HepG2 (cell line): ENCODE data around the gene FUT3. TPM values are rescaled to one million over a fixed set of nuclear protein-coding genes. Genes with fewer than 3 reads are reported as not detected.

Source experiments
- ATAC-seq: fragments of 200-7000 bp; cut with Tn5 transposase; 3 replicates; pipeline ENCODE4 v1.9.1; 2020; ENCODE audit warnings: mild to moderate bottlenecking, moderate library complexity
- BruUV-seq: library from RNA; stranded (reverse); fragments of 400-500 nt; replicated peaks from 2 replicates; lab custom pipeline; 2021; lab: Mats Ljungman, UMichigan
- CTCF ChIA-PET: fragments of 300-600 bp; formaldehyde crosslinking; extraction: SDS; loops from one replicate; lab custom pipeline; 2021; ENCODE audit warnings: low total read pairs, inconsistent platforms, low intra/inter-chr PET ratio; lab: Yijun Ruan, JAX
- POLR2A ChIA-PET: fragments of 350-600 bp; sonication (Branson Sonifier 250); formaldehyde crosslinking; loops from one replicate; lab custom pipeline; 2020; ENCODE audit warnings: antibody characterized with exemption, inconsistent platforms; lab: Yijun Ruan, JAX
- DNase-seq: peaks from one replicate; pipeline ENCODE4 v3.0.0-alpha.2; 2015; ENCODE audit warnings: low spot score
- FAIRE-seq: peaks from 3 replicates; lab custom pipeline; 2011; peaks lifted over from hg19 to GRCh38; lab: Jason Lieb, UNC
- H2AFZ ChIP-seq: one replicate; pipeline ENCODE4 v1.6.1; 2011; ENCODE audit warnings: low read length, inconsistent platforms
- H3K27ac ChIP-seq: fragments of 300-600 bp; 3 replicates; pipeline ENCODE4 v1.8.0; 2011; ENCODE audit warnings: mixed run types, mild to moderate bottlenecking, mixed read lengths, low read length, inconsistent platforms; ENCODE audit not compliant: insufficient read depth; ENCODE audit errors: extremely low read length
- H3K27me3 ChIP-seq, 2 experiments: fragments of 200-600 bp in 1 of 2; 2 replicates in 1 of 2; 3 replicates in 1 of 2; pipeline versions ENCODE4 v1.6.0 to v1.8.0; 2011; ENCODE audit warnings: low read length in 2 of 2, mild to moderate bottlenecking in 2 of 2, moderate library complexity in 2 of 2, inconsistent platforms in 1 of 2; ENCODE audit not compliant: insufficient read depth in 2 of 2, control insufficient read depth in 1 of 2
- H3K36me3 ChIP-seq, 2 experiments: fragments of 200-600 bp in 1 of 2; replicated peaks in 1 of 2; 2 replicates in 1 of 2; 3 replicates in 1 of 2; pipeline versions ENCODE4 v1.5.1 to v1.8.0; 2011; ENCODE audit warnings: low read length in 2 of 2, inconsistent platforms in 1 of 2; ENCODE audit not compliant: insufficient read depth in 2 of 2, control insufficient read depth in 1 of 2
- H3K4me1 ChIP-seq: 2 replicates; pipeline ENCODE4 v1.5.1; 2012; ENCODE audit warnings: low read length, inconsistent platforms; ENCODE audit not compliant: insufficient read depth
- H3K4me2 ChIP-seq: 2 replicates; pipeline ENCODE4 v1.6.0; 2011; ENCODE audit warnings: low read depth, low read length, inconsistent platforms
- H3K4me3 ChIP-seq, 3 experiments: fragments of 200-600 bp in 1 of 3; sonication (generic), shearing (Covaris generic) in 1 of 3; replicated peaks in 1 of 3; 2 replicates each; pipeline ENCODE4 v1.5.1; 2011 to 2016; ENCODE audit warnings: low read length in 3 of 3, inconsistent platforms in 2 of 3, low read depth in 2 of 3, mild to moderate bottlenecking in 2 of 3, control low read depth in 1 of 3, mixed read lengths in 1 of 3; ENCODE audit not compliant: insufficient read depth in 1 of 3
- H3K79me2 ChIP-seq: one replicate; pipeline ENCODE4 v1.6.1; 2011; ENCODE audit warnings: low read length, inconsistent platforms; ENCODE audit not compliant: insufficient read depth
- H3K9ac ChIP-seq: 2 replicates; pipeline ENCODE4 v1.6.0; 2011; ENCODE audit warnings: mild to moderate bottlenecking, low read depth, low read length, inconsistent platforms; ENCODE audit not compliant: insufficient read depth
- H3K9me3 ChIP-seq: 2 replicates; pipeline ENCODE4 v1.5.1; 2012; ENCODE audit warnings: mild to moderate bottlenecking, low read length
- H4K20me1 ChIP-seq: 2 replicates; pipeline ENCODE4 v1.6.0; 2011; ENCODE audit warnings: inconsistent platforms, mild to moderate bottlenecking, low read length, moderate library complexity; ENCODE audit not compliant: insufficient read depth
- DDIT3 ChIP-seq: sonication (generic); formaldehyde crosslinking; IDR thresholded peaks from 2 replicates; pipeline ENCODE4 v1.4.0; 2020; ENCODE audit warnings: mild to moderate bottlenecking, missing genetic modification reagents
- KDM6A ChIP-seq: IDR thresholded peaks from 2 replicates; pipeline ENCODE4 v1.6.1; 2016; ENCODE audit warnings: low read depth
- NR2F6 ChIP-seq, 2 experiments: IDR thresholded peaks; 2 replicates each; pipeline ENCODE4 v1.6.1; 2016; ENCODE audit warnings: antibody characterized with exemption in 1 of 2, mild to moderate bottlenecking in 1 of 2
- PAX8 ChIP-seq: sonication (generic); formaldehyde crosslinking; IDR thresholded peaks from 2 replicates; pipeline ENCODE4 v1.8.0; 2022; ENCODE audit warnings: mild to moderate bottlenecking, missing genetic modification reagents, borderline replicate concordance
- POGK ChIP-seq: sonication (generic); formaldehyde crosslinking; conservative IDR thresholded peaks from 2 replicates; pipeline ENCODE4 v1.8.0; 2022; ENCODE audit warnings: mild to moderate bottlenecking, moderate library complexity, missing genetic modification reagents
- PRPF4 ChIP-seq: fragments of 200-400 bp; formaldehyde crosslinking; IDR thresholded peaks from 2 replicates; pipeline ENCODE4 v1.6.1; 2016; ENCODE audit warnings: low read length, low read depth; ENCODE audit not compliant: poor library complexity, severe bottlenecking
- TAF1 ChIP-seq: sonication (generic); formaldehyde crosslinking; IDR thresholded peaks from 2 replicates; pipeline ENCODE4 v1.4.0; 2020; ENCODE audit warnings: missing genetic modification reagents
- TOE1 ChIP-seq: sonication (generic); formaldehyde crosslinking; IDR thresholded peaks from 2 replicates; pipeline ENCODE4 v1.4.0; 2020; ENCODE audit warnings: mild to moderate bottlenecking, missing genetic modification reagents
- ZNF232 ChIP-seq: sonication (generic); formaldehyde crosslinking; IDR thresholded peaks from 2 replicates; pipeline ENCODE4 v1.4.0; 2020; ENCODE audit warnings: missing genetic modification reagents, borderline replicate concordance
- ZNF276 ChIP-seq: sonication (generic); formaldehyde crosslinking; IDR thresholded peaks from 2 replicates; pipeline ENCODE4 v1.4.0; 2020; ENCODE audit warnings: mild to moderate bottlenecking, low read depth, missing genetic modification reagents
- ZNF282 ChIP-seq: fragments of 450-650 bp; IDR thresholded peaks from 2 replicates; pipeline ENCODE4 v1.6.1; 2018; ENCODE audit not compliant: partially characterized antibody
- ZNF546 ChIP-seq: sonication (generic); formaldehyde crosslinking; conservative IDR thresholded peaks from 2 replicates; pipeline ENCODE4 v1.8.1; 2023; ENCODE audit warnings: mild to moderate bottlenecking, missing genetic modification reagents
- ZNF552 ChIP-seq: sonication (generic); formaldehyde crosslinking; IDR thresholded peaks from 2 replicates; pipeline ENCODE4 v1.9.0; 2022; ENCODE audit warnings: missing genetic modification reagents, mild to moderate bottlenecking, borderline replicate concordance
- ZNF577 ChIP-seq: sonication (generic); formaldehyde crosslinking; IDR thresholded peaks from 2 replicates; pipeline ENCODE4 v1.4.0; 2020; ENCODE audit warnings: mild to moderate bottlenecking, low read depth, missing genetic modification reagents, borderline replicate concordance
- ZNF883 ChIP-seq: sonication (generic); formaldehyde crosslinking; IDR thresholded peaks from 2 replicates; pipeline ENCODE4 v1.5.1; 2020; ENCODE audit warnings: mild to moderate bottlenecking, missing genetic modification reagents; ENCODE audit errors: not compliant biosample characterization
- WGBS: methylation state at CpG from one replicate; pipeline ENCODE4 v1.1.6; 2017; ENCODE audit warnings: low lambda C conversion rate; 5-methylcytosine and 5-hydroxymethylcytosine counted together
- in situ Hi-C: cut with HindIII; loops from 2 replicates; pipeline ENCODE4 v1.10.0; 2017; ENCODE audit warnings: low pct_unique_long_range_greater_than_20kb; ENCODE audit not compliant: extremely low pct_ligation_motif_present
- intact Hi-C: fragments of 100-400 bp; cut with micrococcal nuclease; formaldehyde crosslinking; loops from one replicate; pipeline ENCODE4 v1.10.0; 2022; ENCODE audit not compliant: unreplicated experiment
- polyA plus RNA-seq, 8 experiments: library from polyadenylated mRNA; depleted of rRNA in 3 of 8; stranded (reverse) in 7 of 8; unstranded in 1 of 8; fragments of >200 nt; fragmentation: Illumina TruSeq in 4 of 8; extraction: Trizol in 4 of 8; gene quantifications; 2 replicates each; pipeline versions ENCODE4 v1.2.1 to v1.2.3, GENCODE V29; 2011 to 2016; ENCODE audit warnings: low read depth in 4 of 8, missing spikeins in 1 of 8, mixed read lengths in 1 of 8; ENCODE audit not compliant: insufficient read depth in 1 of 8
- total RNA-seq, 5 experiments: library from RNA; depleted of rRNA; stranded (reverse); fragments of >200 nt; fragmentation: Illumina TruSeq; extraction: Trizol; gene quantifications; 2 replicates each; pipeline ENCODE4 v1.2.3, GENCODE V29; 2016; ENCODE audit warnings: low read depth in 1 of 5
- TF ChIP-seq, protein P1 (sequence below): IDR thresholded peaks from 2 replicates; pipeline ENCODE4 v1.6.1; 2012; ENCODE audit warnings: low read depth, low read length, improper control_type of control experiment
- TF ChIP-seq, protein P2 (sequence below): sonication (generic); formaldehyde crosslinking; IDR thresholded peaks from 2 replicates; pipeline ENCODE4 v1.5.0; 2020; ENCODE audit warnings: mild to moderate bottlenecking, missing genetic modification reagents, borderline replicate concordance

The FUT3 gene
- total and polyA plus RNA-seq, 2 of the 13 experiments (the other 11 are each of a cell fraction or from before 2014, with no cell fraction given): 0.53 to 1.1 TPM

DNA sequence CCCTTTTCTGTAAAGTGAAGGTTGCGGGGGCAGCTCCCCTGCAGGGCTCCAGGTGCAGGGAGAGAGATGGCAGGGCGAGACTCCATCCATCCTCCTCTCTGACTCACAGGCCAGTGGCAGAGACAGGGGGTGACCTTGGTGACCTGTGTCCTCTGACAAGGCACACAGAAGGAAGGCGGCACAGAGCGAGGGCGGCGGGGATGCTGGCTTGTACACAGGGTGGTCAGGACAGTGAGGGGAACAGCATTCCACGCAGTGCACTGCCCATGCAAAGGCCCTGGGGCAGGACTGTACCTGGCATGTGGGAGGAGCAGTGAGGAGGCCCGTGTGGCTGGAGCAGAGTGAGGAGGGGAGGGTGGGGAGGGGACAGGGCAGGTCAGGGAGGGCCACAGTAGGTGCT lies 44.6 kb upstream of the FUT3 start:
- intact Hi-C loops: no loop called here
- H3K36me3 ChIP-seq: peaks cover 7 to 37% of the 10 kb centered on the region in 2 experiments; a peak in 4 of 5 replicates
- H3K4me2 ChIP-seq: no peak overlapping the region
- CTCF ChIA-PET: no interaction called here
- DNase-seq (no peak), ATAC-seq (no peak), FAIRE-seq (no peak)
- BruUV-seq: no TSS peak
- peaks cover 19% of the 10 kb centered on the region for H3K79me2 ChIP-seq
- no peaks in the 10 kb centered on the region for H3K9me3 ChIP-seq
- in situ Hi-C loops: no loop called here
- POLR2A ChIA-PET: interaction anchor here (0.6 to 1.5 kb wide), 2 partner anchors 8 to 112 kb away, joined by 3 to 7 read pairs; partner anchors contain the start of gene NDUFA11
- no peak overlapping the region for H3K27ac ChIP-seq
- H3K4me1 ChIP-seq: peaks cover 33% of the 10 kb centered on the region
- WGBS: 92% methylated on average over 8 of the region's 8 CpGs
- no peaks in the 10 kb centered on the region for H3K27me3 ChIP-seq
- H3K9ac ChIP-seq: no peak overlapping the region
- H2AFZ ChIP-seq: no peak overlapping the region
- no peak overlapping the region for H3K4me3 ChIP-seq
- 0 out of 2 replicates have a peak, but pooled peaks cover 7% of the 10 kb centered on the region for H4K20me1 ChIP-seq
- TF ChIP-seq TOE1 (CRISPR knock-in tag) (no peak), KDM6A (CRISPR knock-in tag) (no peak), ZNF552 (CRISPR knock-in tag) (no peak), TAF1 (no peak), ZNF577 (no peak), POGK (CRISPR knock-in tag) (no peak), ZNF276 (CRISPR knock-in tag) (no peak), ZNF232 (no peak), NR2F6 (IDR thresholded peaks at IDR 0.05) (no peak), NR2F6 (CRISPR knock-in tag; IDR thresholded peaks at IDR 0.05) (no peak), ZNF883 (CRISPR knock-in tag) (no peak), DDIT3 (CRISPR knock-in tag) (no peak), ZNF282 (no peak), PAX8 (CRISPR knock-in tag) (no peak), ZNF546 (CRISPR knock-in tag) (no peak), PRPF4 (no peak)
- TF ChIP-seq, protein P1, sequence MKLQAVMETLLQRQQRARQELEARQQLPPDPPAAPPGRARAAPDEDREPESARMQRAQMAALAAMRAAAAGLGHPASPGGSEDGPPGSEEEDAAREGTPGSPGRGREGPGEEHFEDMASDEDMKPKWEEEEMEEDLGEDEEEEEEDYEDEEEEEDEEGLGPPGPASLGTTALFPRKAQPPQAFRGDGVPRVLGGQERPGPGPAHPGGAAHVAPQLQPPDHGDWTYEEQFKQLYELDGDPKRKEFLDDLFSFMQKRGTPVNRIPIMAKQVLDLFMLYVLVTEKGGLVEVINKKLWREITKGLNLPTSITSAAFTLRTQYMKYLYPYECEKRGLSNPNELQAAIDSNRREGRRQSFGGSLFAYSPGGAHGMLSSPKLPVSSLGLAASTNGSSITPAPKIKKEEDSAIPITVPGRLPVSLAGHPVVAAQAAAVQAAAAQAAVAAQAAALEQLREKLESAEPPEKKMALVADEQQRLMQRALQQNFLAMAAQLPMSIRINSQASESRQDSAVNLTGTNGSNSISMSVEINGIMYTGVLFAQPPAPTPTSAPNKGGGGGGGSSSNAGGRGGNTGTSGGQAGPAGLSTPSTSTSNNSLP: no peak
- TF ChIP-seq, protein P2, sequence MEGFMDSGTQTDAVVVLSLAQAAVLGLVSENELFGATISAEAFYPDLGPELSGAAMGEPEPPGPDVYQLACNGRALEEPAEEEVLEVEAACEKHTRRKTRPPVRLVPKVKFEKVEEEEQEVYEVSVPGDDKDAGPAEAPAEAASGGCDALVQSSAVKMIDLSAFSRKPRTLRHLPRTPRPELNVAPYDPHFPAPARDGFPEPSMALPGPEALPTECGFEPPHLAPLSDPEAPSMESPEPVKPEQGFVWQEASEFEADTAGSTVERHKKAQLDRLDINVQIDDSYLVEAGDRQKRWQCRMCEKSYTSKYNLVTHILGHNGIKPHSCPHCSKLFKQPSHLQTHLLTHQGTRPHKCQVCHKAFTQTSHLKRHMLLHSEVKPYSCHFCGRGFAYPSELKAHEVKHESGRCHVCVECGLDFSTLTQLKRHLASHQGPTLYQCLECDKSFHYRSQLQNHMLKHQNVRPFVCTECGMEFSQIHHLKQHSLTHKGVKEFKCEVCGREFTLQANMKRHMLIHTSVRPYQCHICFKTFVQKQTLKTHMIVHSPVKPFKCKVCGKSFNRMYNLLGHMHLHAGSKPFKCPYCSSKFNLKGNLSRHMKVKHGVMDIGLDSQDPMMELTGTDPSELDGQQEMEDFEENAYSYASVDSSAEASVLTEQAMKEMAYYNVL (CRISPR knock-in tag): no peak
